Skin epidermis (tissue), 12 donors: ENCODE measurements around the gene SLC24A2.
A peak's percentile ranks its signal among the peaks of the same experiment; 100 is the strongest.
"Not testable (repeated sequence)": the region's sequence is repeated elsewhere in the genome, so short reads cannot be mapped to it uniquely, and the experiment has no call there.

Source experiments
- H3K27ac ChIP-seq, 21 experiments: fragments of 200-600 bp; sonication (generic) in 11 of 21; one replicate each; pipeline ENCODE4 v1.5.0; 2020; ENCODE audit warnings: mild to moderate bottlenecking in 3 of 21, inconsistent platforms in 2 of 21, moderate library complexity in 2 of 21
- H3K4me3 ChIP-seq, 7 experiments: fragments of 200-600 bp; sonication (generic) in 2 of 7; one replicate each; pipeline ENCODE4 v1.5.0; 2020; ENCODE audit warnings: inconsistent platforms in 2 of 7, mild to moderate bottlenecking in 2 of 7, moderate library complexity in 1 of 7

The SLC24A2 gene

GRCh38 chr9:19788614-19789271 is at the start of gene SLC24A2:
SLC24A2 (minus strand) TSS chr9:19789037.
- Histone ChIP-seq H3K4me3 (peak within 1 kb of the TSS in 4 of 7 experiments; percentile 4 to 14 (median 6)), H3K27ac (no peak within 1 kb of the TSS)

- not testable (repeated sequence) for H3K27ac ChIP-seq, H3K4me3 ChIP-seq
Observed at GRCh38 chr9:19833331-19833730, 44.5 kb upstream of the SLC24A2 start.

GRCh38 chr9:19830796-19831195 is 42.0 kb upstream of the SLC24A2 start:
- Histone ChIP-seq H3K4me3 (no peak overlapping the region), H3K27ac (no peak overlapping the region)

- no peak overlapping the region for H3K27ac ChIP-seq
Observed at GRCh38 chr9:19828576-19829109, 39.8 kb upstream of the SLC24A2 start.

GRCh38 chr9:19816769-19817168 is 27.9 kb upstream of the SLC24A2 start:
- Histone ChIP-seq H3K27ac (no peak overlapping the region), H3K4me3 (no peak overlapping the region)

More at GRCh38 chr9:19828576-19829109, 39.8 kb upstream of the SLC24A2 start:
- no peak overlapping the region for H3K4me3 ChIP-seq

- H3K4me3 ChIP-seq: no peak overlapping the region
- no peak overlapping the region for H3K27ac ChIP-seq
Observed at GRCh38 chr9:19812194-19812593, 23.4 kb upstream of the SLC24A2 start.

- no peak overlapping the region for H3K4me3 ChIP-seq
- no peak overlapping the region for H3K27ac ChIP-seq
Observed at GRCh38 chr9:19809422-19810269, 20.8 kb upstream of the SLC24A2 start.

GRCh38 chr9:19807182-19807892 is 18.5 kb upstream of the SLC24A2 start:
- Histone ChIP-seq H3K4me3 (no peak overlapping the region), H3K27ac (no peak overlapping the region)

GRCh38 chr9:19804431-19804830 is 15.6 kb upstream of the SLC24A2 start:
- no peak overlapping the region for H3K4me3 ChIP-seq
- no peak overlapping the region for H3K27ac ChIP-seq

GRCh38 chr9:19800884-19801283 is 12.0 kb upstream of the SLC24A2 start:
- H3K4me3 ChIP-seq: no peak overlapping the region
- no peak overlapping the region for H3K27ac ChIP-seq

GRCh38 chr9:19799784-19800183 is 10.9 kb upstream of the SLC24A2 start:
- H3K4me3 ChIP-seq: no peak overlapping the region
- no peak overlapping the region for H3K27ac ChIP-seq

- no peak overlapping the region for H3K27ac ChIP-seq
- H3K4me3 ChIP-seq: peak overlapping the region in 2 of 7 experiments; percentile 4 to 14
Observed at GRCh38 chr9:19788152-19788551, 685 bp downstream of the SLC24A2 start.

GRCh38 chr9:19787672-19788071 is 1.2 kb downstream of the SLC24A2 start:
- H3K4me3 ChIP-seq: no peak overlapping the region
- no peak overlapping the region for H3K27ac ChIP-seq

GRCh38 chr9:19785230-19785629 is 3.6 kb downstream of the SLC24A2 start:
- Histone ChIP-seq H3K4me3 (no peak overlapping the region), H3K27ac (no peak overlapping the region)

- Histone ChIP-seq H3K4me3 (no peak overlapping the region), H3K27ac (no peak overlapping the region)
Observed at GRCh38 chr9:19784136-19784535, 4.7 kb downstream of the SLC24A2 start.

GRCh38 chr9:19783500-19783899 is 5.3 kb downstream of the SLC24A2 start:
- no peak overlapping the region for H3K27ac ChIP-seq
- H3K4me3 ChIP-seq: no peak overlapping the region

GRCh38 chr9:19782005-19782404 is 6.8 kb downstream of the SLC24A2 start:
- H3K4me3 ChIP-seq: no peak overlapping the region
- H3K27ac ChIP-seq: no peak overlapping the region

GRCh38 chr9:19781240-19781639 is 7.6 kb downstream of the SLC24A2 start:
- H3K4me3 ChIP-seq: no peak overlapping the region
- no peak overlapping the region for H3K27ac ChIP-seq

- Histone ChIP-seq H3K4me3 (no peak overlapping the region), H3K27ac (no peak overlapping the region)
Observed at GRCh38 chr9:19771446-19771845, 17.4 kb downstream of the SLC24A2 start.

GRCh38 chr9:19770973-19771372 is 17.9 kb downstream of the SLC24A2 start:
- Histone ChIP-seq H3K4me3 (no peak overlapping the region), H3K27ac (no peak overlapping the region)
